Breast epithelium (tissue), 3 donors: ENCODE results near the gene ADGRV1.

Source experiments
- POLR2AphosphoS5 ChIP-seq, 3 donors: sonication (generic); formaldehyde crosslinking; IDR thresholded peaks; one replicate each; pipeline ENCODE4 v1.6.1; 2017; ENCODE audit warnings: antibody characterized with exemption in 3 of 3
- TF ChIP-seq, protein P1 (sequence below), 3 donors: fragments of 450-650 bp; IDR thresholded peaks; one replicate each; pipeline ENCODE4 v1.5.1; 2016 to 2017; ENCODE audit warnings: antibody characterized with exemption in 3 of 3, mild to moderate bottlenecking in 3 of 3, moderate library complexity in 3 of 3

DNA sequence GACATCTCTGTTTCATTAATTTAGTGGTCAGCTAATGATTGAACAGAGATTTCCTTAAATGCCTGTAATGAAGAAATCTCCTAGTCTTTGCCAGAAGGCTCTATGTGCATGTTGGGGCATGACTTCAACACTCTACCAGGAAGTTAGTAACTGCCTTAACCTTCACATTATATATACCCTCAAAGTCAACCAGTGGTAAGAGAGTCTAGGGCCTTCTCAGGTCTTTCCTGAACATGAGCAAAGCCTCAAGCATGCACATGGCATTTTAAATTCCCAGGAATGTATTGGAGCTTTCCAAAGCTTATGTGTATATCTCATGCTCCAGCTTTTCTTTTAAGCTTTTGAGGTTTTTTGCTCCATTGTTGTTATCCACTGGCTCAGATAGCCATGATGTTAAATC, 436.2 kb downstream of the ADGRV1 start:
- TF ChIP-seq, protein P1, sequence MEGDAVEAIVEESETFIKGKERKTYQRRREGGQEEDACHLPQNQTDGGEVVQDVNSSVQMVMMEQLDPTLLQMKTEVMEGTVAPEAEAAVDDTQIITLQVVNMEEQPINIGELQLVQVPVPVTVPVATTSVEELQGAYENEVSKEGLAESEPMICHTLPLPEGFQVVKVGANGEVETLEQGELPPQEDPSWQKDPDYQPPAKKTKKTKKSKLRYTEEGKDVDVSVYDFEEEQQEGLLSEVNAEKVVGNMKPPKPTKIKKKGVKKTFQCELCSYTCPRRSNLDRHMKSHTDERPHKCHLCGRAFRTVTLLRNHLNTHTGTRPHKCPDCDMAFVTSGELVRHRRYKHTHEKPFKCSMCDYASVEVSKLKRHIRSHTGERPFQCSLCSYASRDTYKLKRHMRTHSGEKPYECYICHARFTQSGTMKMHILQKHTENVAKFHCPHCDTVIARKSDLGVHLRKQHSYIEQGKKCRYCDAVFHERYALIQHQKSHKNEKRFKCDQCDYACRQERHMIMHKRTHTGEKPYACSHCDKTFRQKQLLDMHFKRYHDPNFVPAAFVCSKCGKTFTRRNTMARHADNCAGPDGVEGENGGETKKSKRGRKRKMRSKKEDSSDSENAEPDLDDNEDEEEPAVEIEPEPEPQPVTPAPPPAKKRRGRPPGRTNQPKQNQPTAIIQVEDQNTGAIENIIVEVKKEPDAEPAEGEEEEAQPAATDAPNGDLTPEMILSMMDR (IDR thresholded peaks at IDR 0.05) = no peak
- no peak for TF ChIP-seq POLR2AphosphoS5 (IDR thresholded peaks at IDR 0.05)
